ENCODE data around the gene IL1RAP. TPM values are rescaled to one million over a fixed set of nuclear protein-coding genes. Genes with fewer than 3 reads are reported as not detected.
A peak's percentile ranks its signal among the peaks of the same experiment; 100 is the strongest.
"Not testable (repeated sequence)": the region's sequence is repeated elsewhere in the genome, so short reads cannot be mapped to it uniquely, and the experiment has no call there.

The IL1RAP gene, protein sequence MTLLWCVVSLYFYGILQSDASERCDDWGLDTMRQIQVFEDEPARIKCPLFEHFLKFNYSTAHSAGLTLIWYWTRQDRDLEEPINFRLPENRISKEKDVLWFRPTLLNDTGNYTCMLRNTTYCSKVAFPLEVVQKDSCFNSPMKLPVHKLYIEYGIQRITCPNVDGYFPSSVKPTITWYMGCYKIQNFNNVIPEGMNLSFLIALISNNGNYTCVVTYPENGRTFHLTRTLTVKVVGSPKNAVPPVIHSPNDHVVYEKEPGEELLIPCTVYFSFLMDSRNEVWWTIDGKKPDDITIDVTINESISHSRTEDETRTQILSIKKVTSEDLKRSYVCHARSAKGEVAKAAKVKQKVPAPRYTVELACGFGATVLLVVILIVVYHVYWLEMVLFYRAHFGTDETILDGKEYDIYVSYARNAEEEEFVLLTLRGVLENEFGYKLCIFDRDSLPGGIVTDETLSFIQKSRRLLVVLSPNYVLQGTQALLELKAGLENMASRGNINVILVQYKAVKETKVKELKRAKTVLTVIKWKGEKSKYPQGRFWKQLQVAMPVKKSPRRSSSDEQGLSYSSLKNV
- total RNA-seq: 10 to 100 TPM; 13.7 to 14.7 TPM
- 5.8 TPM for polyA plus RNA-seq (2013, experiment 1 of 2)
- 5.1 TPM for polyA plus RNA-seq (2013, experiment 2 of 2)
- total RNA-seq: 9.8 to 36.3 (median 18.5) reads per million in 172 experiments

DNA sequence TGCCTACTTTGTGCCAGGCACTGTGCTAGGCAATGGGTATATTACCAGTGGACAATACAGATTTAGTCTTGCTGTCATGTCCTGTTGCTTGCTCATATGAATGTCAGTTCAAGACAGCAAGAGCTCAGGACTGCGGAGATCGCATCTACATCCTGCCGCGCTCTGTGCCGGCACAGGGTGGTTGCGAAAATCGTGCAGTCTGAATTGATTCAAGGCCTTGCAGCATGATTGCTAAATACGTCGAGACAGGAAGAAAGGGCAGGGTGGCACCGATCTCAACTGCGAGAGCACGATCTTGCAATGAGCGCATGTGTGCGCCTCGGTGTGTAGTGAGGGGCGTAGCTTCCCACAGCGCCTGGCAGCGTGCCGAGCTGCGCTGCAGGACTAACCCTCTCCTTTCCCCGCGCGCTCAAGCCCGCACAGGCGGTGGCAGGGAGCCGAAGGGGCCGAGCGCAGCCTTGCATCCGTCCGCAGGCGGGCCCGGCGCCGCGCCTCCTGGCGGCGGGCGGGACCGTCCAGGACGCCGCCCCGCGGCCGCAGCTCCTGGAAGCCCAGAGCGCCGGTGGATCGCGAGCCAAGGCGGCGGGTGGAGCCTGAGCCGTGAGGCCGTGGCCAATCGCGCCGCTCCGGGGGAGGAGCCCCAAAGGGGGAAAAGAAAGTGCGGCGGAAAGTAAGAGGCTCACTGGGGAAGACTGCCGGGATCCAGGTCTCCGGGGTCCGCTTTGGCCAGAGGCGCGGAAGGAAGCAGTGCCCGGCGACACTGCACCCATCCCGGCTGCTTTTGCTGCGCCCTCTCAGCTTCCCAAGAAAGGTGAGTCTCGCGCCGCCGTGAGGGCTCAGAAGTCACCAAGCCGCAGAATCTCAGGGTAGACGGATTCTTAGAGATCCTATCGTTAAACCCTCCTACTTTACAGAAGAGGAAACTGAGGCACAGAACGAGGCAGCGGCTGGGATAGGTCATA, at the start of gene IL1RAP:
IL1RAP (plus strand) TSS at position 677 of the 962 bp plus-strand sequence. CDS start 50,205 bp downstream, outside the sequence.
- peak within 1 kb of the TSS; percentile 94 for H3K4me3 ChIP-seq (ENCODE audit: low read length)
- DNase-seq: peak; percentile 69 to 94 (median 84)
- peak within 1 kb of the TSS; percentile 94 for H3K4me3 Mint-ChIP-seq
- no peaks in the 10 kb centered on the region for H3K36me3 Mint-ChIP-seq (ENCODE audit: low read depth)
- CTCF ChIA-PET: interaction anchor here (2.0 kb wide), 1 partner anchor 15 kb away, joined by 5 read pairs; no protein-coding TSS in a partner anchor
- TF ChIP-seq, protein P1, sequence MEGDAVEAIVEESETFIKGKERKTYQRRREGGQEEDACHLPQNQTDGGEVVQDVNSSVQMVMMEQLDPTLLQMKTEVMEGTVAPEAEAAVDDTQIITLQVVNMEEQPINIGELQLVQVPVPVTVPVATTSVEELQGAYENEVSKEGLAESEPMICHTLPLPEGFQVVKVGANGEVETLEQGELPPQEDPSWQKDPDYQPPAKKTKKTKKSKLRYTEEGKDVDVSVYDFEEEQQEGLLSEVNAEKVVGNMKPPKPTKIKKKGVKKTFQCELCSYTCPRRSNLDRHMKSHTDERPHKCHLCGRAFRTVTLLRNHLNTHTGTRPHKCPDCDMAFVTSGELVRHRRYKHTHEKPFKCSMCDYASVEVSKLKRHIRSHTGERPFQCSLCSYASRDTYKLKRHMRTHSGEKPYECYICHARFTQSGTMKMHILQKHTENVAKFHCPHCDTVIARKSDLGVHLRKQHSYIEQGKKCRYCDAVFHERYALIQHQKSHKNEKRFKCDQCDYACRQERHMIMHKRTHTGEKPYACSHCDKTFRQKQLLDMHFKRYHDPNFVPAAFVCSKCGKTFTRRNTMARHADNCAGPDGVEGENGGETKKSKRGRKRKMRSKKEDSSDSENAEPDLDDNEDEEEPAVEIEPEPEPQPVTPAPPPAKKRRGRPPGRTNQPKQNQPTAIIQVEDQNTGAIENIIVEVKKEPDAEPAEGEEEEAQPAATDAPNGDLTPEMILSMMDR (IDR thresholded peaks at IDR 0.05): peak; percentile 25
- H3K36me3 ChIP-seq (ENCODE audit: insufficient read depth, low read length): no peaks in the 10 kb centered on the region
- H3K4me1 ChIP-seq (ENCODE audit: insufficient read depth, low read length): peaks cover 17% of the 10 kb centered on the region
- H3K9me3 ChIP-seq (ENCODE audit: control insufficient read depth in 1 of 2, insufficient read depth in 1 of 2, low read length in 2 of 2): no peaks in the 10 kb centered on the region
- intact Hi-C loops (cut with DNase I, micrococcal nuclease): no loop called here
- peak within 1 kb of the TSS; percentile 83 for H3K27ac Mint-ChIP-seq
- H3K9me3 Mint-ChIP-seq: no peaks in the 10 kb centered on the region
- peak; percentile 83 for ATAC-seq (ENCODE audit: poor library complexity)
- H3K27me3 Mint-ChIP-seq: no peaks in the 10 kb centered on the region
- peak within 1 kb of the TSS; percentile 51 to 67 for H3K27ac ChIP-seq (ENCODE audit: low read depth in 1 of 2, low read length in 2 of 2)
- H3K4me1 Mint-ChIP-seq (ENCODE audit: low read depth): peaks cover 35% of the 10 kb centered on the region
- H3K27me3 ChIP-seq (ENCODE audit: control insufficient read depth in 1 of 2, insufficient read depth in 2 of 2, low read length in 2 of 2): no peaks in the 10 kb centered on the region
- POLR2A ChIA-PET: interaction anchor here (0.8 to 2.1 kb wide), 7 partner anchors 9 to 191 kb away, joined by 3 to 7 read pairs (median 3); partner anchors contain the start of gene CLDN1

DNA sequence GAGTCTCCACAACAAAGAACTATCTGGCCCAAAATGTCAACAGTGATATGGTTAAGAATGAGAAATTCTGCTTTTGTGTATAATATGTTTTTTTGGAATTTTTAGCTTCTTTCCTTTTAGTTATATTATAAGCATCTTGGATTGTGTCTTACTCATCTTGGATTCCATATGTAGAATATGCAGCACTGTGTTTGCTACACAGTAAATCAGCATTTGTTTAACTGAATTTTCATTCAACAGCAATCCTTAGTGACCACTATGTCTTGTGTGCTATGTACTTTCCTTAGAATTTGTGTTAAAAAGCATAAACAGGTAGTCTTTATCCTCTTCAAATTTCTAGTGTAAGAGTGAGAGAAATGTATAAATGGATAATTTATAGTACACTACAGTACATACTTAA, 46.0 kb upstream of the IL1RAP start:
- H3K27me3 ChIP-seq (ENCODE audit: control insufficient read depth in 1 of 2, insufficient read depth in 2 of 2, low read length in 2 of 2): peaks cover 0 to 8% of the 10 kb centered on the region in 2 experiments
- POLR2A ChIA-PET: no interaction called here
- TF ChIP-seq, protein P1 (IDR thresholded peaks at IDR 0.05): no peak
- H3K9me3 ChIP-seq (ENCODE audit: control insufficient read depth in 1 of 2, insufficient read depth in 1 of 2, low read length in 2 of 2): peaks cover 0 to 5% of the 10 kb centered on the region in 2 experiments
- intact Hi-C loops (cut with DNase I, micrococcal nuclease): no loop called here
- no peak overlapping the region for H3K27ac ChIP-seq (ENCODE audit: low read depth in 1 of 2, low read length in 2 of 2)
- no peaks in the 10 kb centered on the region for H3K4me1 Mint-ChIP-seq (ENCODE audit: low read depth)
- H3K4me3 ChIP-seq (ENCODE audit: low read length): no peak overlapping the region
- H3K4me3 Mint-ChIP-seq: no peak overlapping the region
- H3K27me3 Mint-ChIP-seq: peaks cover 29% of the 10 kb centered on the region
- no peak for DNase-seq
- no peaks in the 10 kb centered on the region for H3K4me1 ChIP-seq (ENCODE audit: insufficient read depth, low read length)
- H3K36me3 ChIP-seq (ENCODE audit: insufficient read depth, low read length): no peaks in the 10 kb centered on the region
- CTCF ChIA-PET: interaction anchor here (0.6 kb wide), 1 partner anchor 765 kb away, joined by 3 read pairs; no protein-coding TSS in a partner anchor
- H3K36me3 Mint-ChIP-seq (ENCODE audit: low read depth): peaks cover 9% of the 10 kb centered on the region
- H3K27ac Mint-ChIP-seq: no peak overlapping the region
- H3K9me3 Mint-ChIP-seq: peaks cover 11% of the 10 kb centered on the region
- ATAC-seq (ENCODE audit: poor library complexity): no peak

- H3K4me3 Mint-ChIP-seq; H3K27me3 ChIP-seq (ENCODE audit: control insufficient read depth in 1 of 2, insufficient read depth in 2 of 2, low read length in 2 of 2); CTCF ChIA-PET; POLR2A ChIA-PET; H3K36me3 ChIP-seq (ENCODE audit: insufficient read depth, low read length); H3K27ac Mint-ChIP-seq; ATAC-seq (ENCODE audit: poor library complexity); H3K4me3 ChIP-seq (ENCODE audit: low read length); DNase-seq; H3K9me3 ChIP-seq (ENCODE audit: control insufficient read depth in 1 of 2, insufficient read depth in 1 of 2, low read length in 2 of 2); intact Hi-C loops (cut with DNase I, micrococcal nuclease); H3K27ac ChIP-seq (ENCODE audit: low read depth in 1 of 2, low read length in 2 of 2); H3K4me1 ChIP-seq (ENCODE audit: insufficient read depth, low read length); H3K4me1 Mint-ChIP-seq (ENCODE audit: low read depth); H3K36me3 Mint-ChIP-seq (ENCODE audit: low read depth): not testable (repeated sequence)
- H3K9me3 Mint-ChIP-seq: peaks cover 11% of the 10 kb centered on the region
- peaks cover 15% of the 10 kb centered on the region for H3K27me3 Mint-ChIP-seq
These were observed 40.6 kb upstream of the IL1RAP start for GRCh38 chr3:190473261-190473660.

Measured in CD4-positive, alpha-beta T cell (primary cell).